SK-N-SH (cell line): ENCODE data around the gene ZCCHC8. TPM values are rescaled to one million over a fixed set of nuclear protein-coding genes. Genes with fewer than 3 reads are reported as not detected.

ENCODE experiments used
- CTCF ChIA-PET: fragments of 300-600, 350-600 bp; formaldehyde crosslinking; extraction: SDS; loops from one replicate; lab custom pipeline; 2021; lab: Yijun Ruan, JAX
- POLR2A ChIA-PET: fragments of 350-600 bp; sonication (Branson Sonifier 250); formaldehyde crosslinking; extraction: SDS; loops from one replicate; lab custom pipeline; 2020; ENCODE audit warnings: antibody characterized with exemption, inconsistent platforms; lab: Yijun Ruan, JAX
- DNase-seq: peaks from one replicate; pipeline ENCODE4 v3.0.0; 2012
- H2AFZ ChIP-seq: fragments of 200-600 bp; sonication (generic); 2 replicates; pipeline ENCODE4 v1.8.1; 2016; ENCODE audit warnings: antibody characterized with exemption, mild to moderate bottlenecking, low read depth
- H3F3A ChIP-seq: fragments of 200-600 bp; sonication (generic); replicated peaks from 2 replicates; pipeline ENCODE3; 2016; ENCODE audit warnings: antibody characterized with exemption, mild to moderate bottlenecking; ENCODE audit not compliant: insufficient read depth
- H3K27ac ChIP-seq, 2 experiments: fragments of 200-500 bp in 1 of 2; fragments of 200-600 bp in 1 of 2; sonication (Bioruptor generic) in 1 of 2; sonication (generic), shearing (Covaris generic) in 1 of 2; 2 replicates each; pipeline versions ENCODE4 v1.5.1 to v1.6.1; 2014 to 2016; ENCODE audit warnings: low read depth in 2 of 2, inconsistent platforms in 1 of 2, low read length in 1 of 2, mild to moderate bottlenecking in 1 of 2, mixed read lengths in 1 of 2
- H3K27me3 ChIP-seq: fragments of 200-600 bp; sonication (generic), shearing (Covaris generic); 2 replicates; pipeline ENCODE4 v1.6.1; 2016; ENCODE audit warnings: mixed run types; ENCODE audit not compliant: insufficient read depth
- H3K36me3 ChIP-seq, 2 experiments: fragments of 200-500 bp in 1 of 2; fragments of 200-600 bp in 1 of 2; sonication (Bioruptor generic) in 1 of 2; sonication (generic) in 1 of 2; replicated peaks in 1 of 2; 2 replicates each; pipeline versions ENCODE3 to v1.5.1; 2014 to 2016; ENCODE audit warnings: low read length in 1 of 2, mild to moderate bottlenecking in 1 of 2; ENCODE audit not compliant: insufficient read depth in 2 of 2, control insufficient read depth in 1 of 2
- H3K4me1 ChIP-seq, 2 experiments: fragments of 200-500 bp in 1 of 2; fragments of 200-600 bp in 1 of 2; sonication (Bioruptor generic) in 1 of 2; sonication (generic), shearing (Covaris generic) in 1 of 2; 2 replicates each; pipeline versions ENCODE4 v1.5.1 to v1.6.1; 2014 to 2016; ENCODE audit warnings: low read depth in 1 of 2, low read length in 1 of 2, mixed run types in 1 of 2; ENCODE audit not compliant: insufficient read depth in 2 of 2, control insufficient read depth in 1 of 2
- H3K4me2 ChIP-seq: fragments of 200-600 bp; sonication (generic), shearing (Covaris generic); 2 replicates; pipeline ENCODE4 v1.6.1; 2017; ENCODE audit warnings: mixed run types
- H3K4me3 ChIP-seq, 2 experiments: fragments of 200-500 bp in 1 of 2; fragments of 200-600 bp in 1 of 2; sonication (Bioruptor generic) in 1 of 2; sonication (generic), shearing (Covaris generic) in 1 of 2; 2 replicates each; pipeline versions ENCODE4 v1.5.1 to v1.8.1; 2014 to 2016; ENCODE audit warnings: low read depth in 2 of 2, inconsistent platforms in 1 of 2, low read length in 1 of 2, mild to moderate bottlenecking in 1 of 2, mixed read lengths in 1 of 2, moderate library complexity in 1 of 2
- H3K79me2 ChIP-seq: fragments of 200-600 bp; sonication (generic); 2 replicates; pipeline ENCODE4 v1.8.1; 2017; ENCODE audit warnings: mild to moderate bottlenecking; ENCODE audit not compliant: insufficient read depth
- H3K9ac ChIP-seq: fragments of 200-600 bp; sonication (generic); 2 replicates; pipeline ENCODE4 v1.6.1; 2017; ENCODE audit warnings: mixed run types
- H3K9me2 ChIP-seq: fragments of 200-600 bp; sonication (generic); 2 replicates; pipeline ENCODE4 v1.6.1; 2017; ENCODE audit warnings: mixed run types
- H3K9me3 ChIP-seq: fragments of 200-600 bp; sonication (generic); 2 replicates; pipeline ENCODE4 v1.6.1; 2017; ENCODE audit warnings: mixed run types, mild to moderate bottlenecking, moderate library complexity
- H4K20me1 ChIP-seq: fragments of 200-600 bp; sonication (generic); 2 replicates; pipeline ENCODE4 v1.6.1; 2017; ENCODE audit warnings: mild to moderate bottlenecking, mixed run types; ENCODE audit not compliant: insufficient read depth
- EP300 ChIP-seq, 2 experiments: IDR thresholded peaks; 2 replicates each; pipeline versions ENCODE4 v1.4.0 to v1.6.1; 2012; ENCODE audit warnings: borderline replicate concordance in 1 of 2, low read depth in 1 of 2, low read length in 1 of 2
- FOSL2 ChIP-seq: IDR thresholded peaks from 2 replicates; pipeline ENCODE4 v1.4.0; 2012; ENCODE audit warnings: low read depth, mild to moderate bottlenecking, moderate library complexity, borderline replicate concordance
- FOXJ3 ChIP-seq: sonication (generic); formaldehyde crosslinking; IDR thresholded peaks from 2 replicates; pipeline ENCODE4 v1.5.1; 2020; ENCODE audit warnings: mild to moderate bottlenecking, missing genetic modification reagents
- GABPA ChIP-seq: IDR thresholded peaks from 2 replicates; pipeline ENCODE4 v1.4.0; 2012; ENCODE audit warnings: low read depth, mild to moderate bottlenecking
- GATA2 ChIP-seq: sonication (generic); formaldehyde crosslinking; IDR thresholded peaks from 2 replicates; pipeline ENCODE4 v1.5.0; 2020; ENCODE audit warnings: mild to moderate bottlenecking, missing genetic modification reagents
- MEF2A ChIP-seq: IDR thresholded peaks from 2 replicates; pipeline ENCODE4 v1.4.0; 2012; ENCODE audit warnings: low read depth, borderline replicate concordance
- MXI1 ChIP-seq: IDR thresholded peaks from 2 replicates; pipeline ENCODE4 v1.6.1; 2012; ENCODE audit warnings: mild to moderate bottlenecking, low read depth, low read length, improper control_type of control experiment
- NRF1 ChIP-seq: IDR thresholded peaks from 2 replicates; pipeline ENCODE4 v1.6.1; 2012; ENCODE audit warnings: low read depth, mild to moderate bottlenecking, low read length
- RAD21 ChIP-seq: IDR thresholded peaks from 2 replicates; pipeline ENCODE4 v1.6.1; 2012; ENCODE audit warnings: mild to moderate bottlenecking, low read length
- RFX5 ChIP-seq: IDR thresholded peaks from 2 replicates; pipeline ENCODE4 v1.6.1; 2012; ENCODE audit warnings: mild to moderate bottlenecking, improper control_type of control experiment, low read length
- SMC3 ChIP-seq: IDR thresholded peaks from 2 replicates; pipeline ENCODE4 v1.6.1; 2012; ENCODE audit warnings: low read depth, low read length, improper control_type of control experiment
- USF1 ChIP-seq: IDR thresholded peaks from 2 replicates; pipeline ENCODE4 v1.4.0; 2012; ENCODE audit warnings: low read depth, borderline replicate concordance
- YY1 ChIP-seq: IDR thresholded peaks from 2 replicates; pipeline ENCODE4 v1.4.0; 2012; ENCODE audit warnings: low read depth, mild to moderate bottlenecking
- ZBTB33 ChIP-seq: IDR thresholded peaks from 2 replicates; pipeline ENCODE4 v1.4.0; 2012; ENCODE audit warnings: low read depth, borderline replicate concordance
- WGBS: methylation state at CpG from one replicate; pipeline ENCODE4 v1.1.6; 2017; ENCODE audit warnings: low lambda C conversion rate; 5-methylcytosine and 5-hydroxymethylcytosine counted together
- polyA plus RNA-seq, 3 experiments: library from polyadenylated mRNA; depleted of rRNA; stranded (reverse); fragments of >200 nt; gene quantifications; 2 replicates each; pipeline ENCODE4 v1.2.3, GENCODE V29; 2012

Gene ZCCHC8
- polyA plus RNA-seq, 1 of the 3 experiments (the other 2 are of a cell fraction), result 11.3 TPM

- peaks cover 49 to 59% of the 10 kb centered on the region in 2 experiments for H3K36me3 ChIP-seq
- peaks cover 5% of the 10 kb centered on the region; the same call in 1 of the 2 replicates for H4K20me1 ChIP-seq
Measured at GRCh38 chr12:122503783-122504590, 3.3 kb upstream of the ZCCHC8 start.

More at GRCh38 chr12:122503783-122504590, 3.3 kb upstream of the ZCCHC8 start:
- Histone ChIP-seq H2AFZ (no peak overlapping the region), H3K9me3 (no peaks in the 10 kb centered on the region), H3K9me2 (no peaks in the 10 kb centered on the region), H3K27me3 (no peaks in the 10 kb centered on the region), H3F3A (peaks cover 75% of the 10 kb centered on the region), H3K4me2 (no peak overlapping the region), H3K9ac (no peak overlapping the region), H3K27ac (no peak overlapping the region; a peak in 1 of 4 replicates), H3K4me1 (peaks cover 0 to 3% of the 10 kb centered on the region in 2 experiments; a peak in 1 of 4 replicates), H3K79me2 (peaks cover 34% of the 10 kb centered on the region), H3K4me3 (no peak overlapping the region)
- TF ChIP-seq RAD21, result no peak
- no peak for TF ChIP-seq YY1
- no peak for TF ChIP-seq FOXJ3
- TF ChIP-seq MEF2A, result no peak
- TF ChIP-seq ZBTB33, result no peak
- no peak for TF ChIP-seq USF1
- TF ChIP-seq EP300 (IDR thresholded peaks at IDR 0.05; ENCODE audit: borderline replicate concordance in 1 of 2, low read depth in 1 of 2, low read length in 1 of 2), result no peak
- no peak for TF ChIP-seq NRF1
- TF ChIP-seq SMC3, result no peak
- no peak for TF ChIP-seq GABPA
- no peak for TF ChIP-seq RFX5
- TF ChIP-seq FOSL2, result no peak
- TF ChIP-seq MXI1, result no peak
- no peak for TF ChIP-seq GATA2 (CRISPR knock-in tag)
- no peak for DNase-seq
- ChIA-PET CTCF (interaction anchor here (0.9 to 1.0 kb wide), 2 partner anchors 8 to 96 kb away, joined by 3 read pairs; no protein-coding TSS in a partner anchor), POLR2A (interaction anchor here (1.4 kb wide), 1 partner anchor 23 kb away, joined by 4 read pairs; the partner anchor contains the start of genes KNTC1 and RSRC2)
- 96% methylated on average over 6 of the region's 6 CpGs for WGBS
